Tibial nerve (tissue), 4 donors: ENCODE data around the gene CLSTN3.

Source experiments
- EP300 ChIP-seq, 2 donors: sonication (generic); formaldehyde crosslinking; IDR thresholded peaks; one replicate each; pipeline ENCODE4 v1.6.1; 2017; ENCODE audit warnings: antibody characterized with exemption in 2 of 2, mild to moderate bottlenecking in 1 of 2
- POLR2A ChIP-seq, 2 donors: fragments of 450-650 bp; IDR thresholded peaks; one replicate each; pipeline ENCODE4 v1.6.1; 2017; ENCODE audit warnings: antibody characterized with exemption in 2 of 2, mild to moderate bottlenecking in 2 of 2, moderate library complexity in 2 of 2
- TF ChIP-seq, protein P1 (sequence below), 5 experiments: fragments of 200-600 bp in 3 of 5; fragments of 450-650 bp in 2 of 5; sonication (generic) in 3 of 5; IDR thresholded peaks; one replicate each; pipeline ENCODE4 v1.5.1; 2016 to 2019; ENCODE audit warnings: antibody characterized with exemption in 5 of 5, mild to moderate bottlenecking in 3 of 5, moderate library complexity in 2 of 5

DNA sequence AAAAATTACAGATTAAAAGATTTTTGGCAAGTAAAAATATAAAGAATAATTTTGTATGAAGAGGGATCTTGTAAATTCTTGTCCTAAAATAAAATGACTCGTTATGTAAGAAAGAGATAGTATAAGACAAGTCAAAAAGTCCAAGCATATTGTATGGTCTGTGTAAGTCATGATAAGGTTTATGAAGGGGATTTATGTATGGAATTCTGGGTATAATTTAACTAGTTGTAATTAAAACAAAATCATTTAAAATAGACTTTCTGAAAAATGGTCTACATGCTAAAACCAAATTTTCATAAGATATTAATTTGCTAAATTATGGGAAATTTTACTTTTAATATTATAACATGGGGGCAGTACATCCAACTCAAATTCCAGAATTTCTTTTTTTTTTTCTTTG, 41.7 kb downstream of the CLSTN3 start:
- TF ChIP-seq POLR2A (IDR thresholded peaks at IDR 0.05) (no peak), EP300 (IDR thresholded peaks at IDR 0.05) (no peak)
- TF ChIP-seq, protein P1, sequence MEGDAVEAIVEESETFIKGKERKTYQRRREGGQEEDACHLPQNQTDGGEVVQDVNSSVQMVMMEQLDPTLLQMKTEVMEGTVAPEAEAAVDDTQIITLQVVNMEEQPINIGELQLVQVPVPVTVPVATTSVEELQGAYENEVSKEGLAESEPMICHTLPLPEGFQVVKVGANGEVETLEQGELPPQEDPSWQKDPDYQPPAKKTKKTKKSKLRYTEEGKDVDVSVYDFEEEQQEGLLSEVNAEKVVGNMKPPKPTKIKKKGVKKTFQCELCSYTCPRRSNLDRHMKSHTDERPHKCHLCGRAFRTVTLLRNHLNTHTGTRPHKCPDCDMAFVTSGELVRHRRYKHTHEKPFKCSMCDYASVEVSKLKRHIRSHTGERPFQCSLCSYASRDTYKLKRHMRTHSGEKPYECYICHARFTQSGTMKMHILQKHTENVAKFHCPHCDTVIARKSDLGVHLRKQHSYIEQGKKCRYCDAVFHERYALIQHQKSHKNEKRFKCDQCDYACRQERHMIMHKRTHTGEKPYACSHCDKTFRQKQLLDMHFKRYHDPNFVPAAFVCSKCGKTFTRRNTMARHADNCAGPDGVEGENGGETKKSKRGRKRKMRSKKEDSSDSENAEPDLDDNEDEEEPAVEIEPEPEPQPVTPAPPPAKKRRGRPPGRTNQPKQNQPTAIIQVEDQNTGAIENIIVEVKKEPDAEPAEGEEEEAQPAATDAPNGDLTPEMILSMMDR (IDR thresholded peaks at IDR 0.05): no peak
